Adrenal gland (tissue), 19 donors: Measurements from ENCODE around the gene GTF3A. TPM values are rescaled to one million over a fixed set of nuclear protein-coding genes. Genes with fewer than 3 reads are reported as not detected.
A peak's percentile ranks its signal among the peaks of the same experiment; 100 is the strongest.

Source experiments
- DNase-seq, 7 donors: peaks; one replicate each; pipeline ENCODE4 v3.0.0-alpha.2; 2019 to 2020
- H3K27ac ChIP-seq, 5 donors: fragments of 200-600 bp; sonication (generic) in 4 of 5; 1 replicate in 3 of 5; 2 replicates in 2 of 5; pipeline versions ENCODE4 v1.5.1 to v1.8.0; 2016 to 2020; ENCODE audit warnings: mild to moderate bottlenecking in 1 of 5
- H3K27me3 ChIP-seq: fragments of 200-600 bp; 2 replicates; pipeline ENCODE4 v1.8.0; 2021
- H3K36me3 ChIP-seq, 2 donors: fragments of 200-600 bp; replicated peaks in 1 of 2; 1 replicate in 1 of 2; 2 replicates in 1 of 2; pipeline versions ENCODE4 v1.5.1 to v1.8.0; 2018 to 2022
- H3K4me1 ChIP-seq, 2 donors: fragments of 200-600 bp; replicated peaks in 1 of 2; 1 replicate in 1 of 2; 2 replicates in 1 of 2; pipeline versions ENCODE4 v1.5.1 to v1.8.0; 2018 to 2021
- H3K4me3 ChIP-seq, 4 donors: fragments of 200-600 bp; sonication (generic) in 3 of 4; one replicate each; pipeline ENCODE4 v1.5.1; 2016 to 2018
- H3K9me3 ChIP-seq, 3 donors: fragments of 200-600 bp; sonication (generic) in 1 of 3; replicated peaks in 1 of 3; 1 replicate in 2 of 3; 2 replicates in 1 of 3; pipeline versions ENCODE4 v1.5.1 to v1.8.0; 2016 to 2021
- POLR2A ChIP-seq, 2 donors: fragments of 450-650 bp; IDR thresholded peaks; one replicate each; pipeline ENCODE4 v1.6.1; 2017; ENCODE audit warnings: antibody characterized with exemption in 2 of 2, mild to moderate bottlenecking in 2 of 2, moderate library complexity in 1 of 2
- WGBS, 4 donors: extraction: QIAGEN DNeasy Blood & Tissue Kit in 2 of 4; methylation state at CpG; one replicate each; pipeline versions ENCODE4 v1.1.5 to v1.1.7; 2013 to 2017; 5-methylcytosine and 5-hydroxymethylcytosine counted together
- intact Hi-C, 2 donors: fragments of 100-400 bp; cut with DNase I; formaldehyde crosslinking; loops; one replicate each; pipeline versions ENCODE4 v1.14.1 to v1.15.0; 2022 to 2023
- long read RNA-seq, 10 donors: library from polyadenylated mRNA in 3 of 10; unstranded in 2 of 10; stranded (forward) in 1 of 10; transcript quantifications; one replicate each; pipeline ENCODE4 v2.0.0 and lab custom pipeline, GENCODE V29; 2021 to 2026
- polyA plus RNA-seq, 3 donors: library from polyadenylated mRNA; stranded (reverse); fragments of 200-250 nt in 2 of 3; fragments of 350-450 nt in 1 of 3; fragmentation: Illumina TruSeq in 1 of 3; extraction: RNeasy Lipid Tissue Mini Kit (QIAGEN cat#74804) in 1 of 3; gene quantifications; one replicate each; pipeline ENCODE4 v1.2.3, GENCODE V29; 2013 to 2014
- total RNA-seq, 9 donors: library from RNA; depleted of rRNA in 4 of 9; stranded (reverse); fragments of >200 nt in 4 of 9; fragments of 120-200 nt in 1 of 9; fragmentation: NEBNext Ultra II Directional in 1 of 9; extraction: Animal tissue kit (Norgen Biotek cat#: 25700) in 1 of 9; gene quantifications; one replicate each; pipeline versions ENCODE4 v1.1.0 to v1.2.4, GENCODE V29; 2013 to 2023
- TF ChIP-seq, protein P1 (sequence below), 6 experiments: fragments of 450-650 bp in 4 of 6; fragments of 200-600 bp in 2 of 6; sonication (generic) in 1 of 6; IDR thresholded peaks; 1 replicate in 5 of 6; 2 replicates in 1 of 6; pipeline versions ENCODE4 v1.5.1 to v1.8.0; 2016 to 2021; ENCODE audit warnings: antibody characterized with exemption in 6 of 6, mild to moderate bottlenecking in 2 of 6, moderate library complexity in 1 of 6
- donor health status: healthy with polysubstance abuse.
- donor health status: Bipolar disorder and iron deficiency.
- donor health status: DM: yes; HTN: yes; CAD: no.
- donor health status: DM: no; HTN: no; CAD: no.
- donor health status: DM: no; HTN: no; CAD: no.
- donor health status: DM: yes; HTN: yes; CAD: no.

The GTF3A gene
- total RNA-seq (100 to 1,000 TPM in 3 of 9 donors, 10 to 100 TPM in 6; 55.2 to 265 (median 77.0) TPM), polyA plus RNA-seq (100 to 1,000 TPM; 153 to 239 (median 168) TPM)
- long read RNA-seq, donor 1, transcript GTF3A-201 (9 exons, 1,383 nt): major isoform, 27 of 230 reads
- long read RNA-seq, donor 1, partial matches to known transcripts: 156 of 230 reads
- long read RNA-seq, donor 1, other reads (novel, unspliced or antisense): 44 of 230 reads
- long read RNA-seq, donor 2, transcript GTF3A-201 (9 exons, 1,383 nt): major isoform, 10 of 12 reads
- long read RNA-seq, donor 2, partial matches to known transcripts: 0 of 12 reads
- long read RNA-seq, donor 2, other reads (novel, unspliced or antisense): 0 of 12 reads
- long read RNA-seq, donor 3, transcript GTF3A-201 (9 exons, 1,383 nt): major isoform, 18 of 181 reads
- long read RNA-seq, donor 3, partial matches to known transcripts: 109 of 181 reads
- long read RNA-seq, donor 3, other reads (novel, unspliced or antisense): 50 of 181 reads
- long read RNA-seq, donor 4, transcript GTF3A-201 (9 exons, 1,383 nt): major isoform, 61 of 87 reads
- long read RNA-seq, donor 4, partial matches to known transcripts: 11 of 87 reads
- long read RNA-seq, donor 4, other reads (novel, unspliced or antisense): 10 of 87 reads
- long read RNA-seq, donor 5, transcript GTF3A-201 (9 exons, 1,383 nt): major isoform, 75 of 92 reads
- long read RNA-seq, donor 5, partial matches to known transcripts: 1 of 92 reads
- long read RNA-seq, donor 5, other reads (novel, unspliced or antisense): 15 of 92 reads
- long read RNA-seq, donor 6, transcript GTF3A-201 (9 exons, 1,383 nt): major isoform, 48 of 63 reads
- long read RNA-seq, donor 6, partial matches to known transcripts: 6 of 63 reads
- long read RNA-seq, donor 6, other reads (novel, unspliced or antisense): 6 of 63 reads
- long read RNA-seq, donor 7, transcript GTF3A-207 (3 exons, 829 nt): minor isoform, 5 of 30 reads
- long read RNA-seq, donor 7, transcript GTF3A-201 (9 exons, 1,383 nt): major isoform, 12 of 30 reads
- long read RNA-seq, donor 7, partial matches to known transcripts: 13 of 30 reads
- long read RNA-seq, donor 7, other reads (novel, unspliced or antisense): 0 of 30 reads
- long read RNA-seq, donor 8, transcript GTF3A-201 (9 exons, 1,383 nt): major isoform, 22 of 171 reads
- long read RNA-seq, donor 8, partial matches to known transcripts: 134 of 171 reads
- long read RNA-seq, donor 8, other reads (novel, unspliced or antisense): 13 of 171 reads
- long read RNA-seq, donor 9, transcript GTF3A-201 (9 exons, 1,383 nt): major isoform, 16 of 24 reads
- long read RNA-seq, donor 9, partial matches to known transcripts: 7 of 24 reads
- long read RNA-seq, donor 9, other reads (novel, unspliced or antisense): 0 of 24 reads
- long read RNA-seq, donor 10, transcript GTF3A-201 (9 exons, 1,383 nt): major isoform, 14 of 94 reads
- long read RNA-seq, donor 10, partial matches to known transcripts: 56 of 94 reads
- long read RNA-seq, donor 10, other reads (novel, unspliced or antisense): 23 of 94 reads

DNA sequence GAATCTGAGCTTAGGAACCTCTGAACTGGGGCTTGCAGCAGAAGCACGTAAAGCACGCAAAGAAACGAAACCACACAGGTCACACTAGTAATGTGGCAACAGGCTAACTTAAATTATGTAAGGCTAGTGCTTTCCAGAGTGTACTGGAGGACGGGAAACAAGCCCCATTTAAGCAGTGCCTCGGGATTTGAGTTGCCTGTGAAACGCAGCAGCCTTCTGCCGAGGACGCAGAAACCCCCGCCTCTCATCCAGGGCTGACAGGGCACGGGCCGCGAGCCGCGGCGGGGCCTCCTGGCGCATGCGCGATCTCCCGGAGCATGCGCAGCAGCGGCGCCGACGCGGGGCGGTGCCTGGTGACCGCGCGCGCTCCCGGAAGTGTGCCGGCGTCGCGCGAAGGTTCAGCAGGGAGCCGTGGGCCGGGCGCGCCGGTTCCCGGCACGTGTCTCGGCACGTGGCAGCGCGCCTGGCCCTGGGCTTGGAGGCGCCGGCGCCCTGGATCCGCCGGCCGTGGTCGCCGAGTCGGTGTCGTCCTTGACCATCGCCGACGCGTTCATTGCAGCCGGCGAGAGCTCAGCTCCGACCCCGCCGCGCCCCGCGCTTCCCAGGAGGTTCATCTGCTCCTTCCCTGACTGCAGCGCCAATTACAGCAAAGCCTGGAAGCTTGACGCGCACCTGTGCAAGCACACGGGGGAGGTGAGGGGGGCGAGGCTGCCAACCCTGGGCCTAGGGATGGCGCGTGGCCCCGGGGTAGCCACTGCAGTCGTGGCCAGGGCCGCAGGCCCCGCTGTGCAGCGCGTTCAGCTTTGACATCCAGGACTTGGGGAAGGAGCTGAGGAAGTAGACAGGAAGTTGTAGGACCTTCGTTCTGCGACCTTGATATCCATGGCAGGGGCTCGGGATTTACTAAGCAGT lies at the start of gene GTF3A:
GTF3A (plus strand) TSS at position 374 of the 912 bp plus-strand sequence.
- WGBS, 4 donors: 1 to 3% (median 2%) methylated on average over 16 to 85 of the region's 85 CpGs
- intact Hi-C loops: no loop called here
- peak; percentile 79 to 90 (median 86) for DNase-seq
- peaks cover 28 to 32% of the 10 kb centered on the region in 2 donors for H3K4me1 ChIP-seq
- peaks cover 0 to 18% of the 10 kb centered on the region in 2 donors for H3K36me3 ChIP-seq
- peak; percentile 68 to 92 for TF ChIP-seq POLR2A (IDR thresholded peaks at IDR 0.05)
- TF ChIP-seq, protein P1, sequence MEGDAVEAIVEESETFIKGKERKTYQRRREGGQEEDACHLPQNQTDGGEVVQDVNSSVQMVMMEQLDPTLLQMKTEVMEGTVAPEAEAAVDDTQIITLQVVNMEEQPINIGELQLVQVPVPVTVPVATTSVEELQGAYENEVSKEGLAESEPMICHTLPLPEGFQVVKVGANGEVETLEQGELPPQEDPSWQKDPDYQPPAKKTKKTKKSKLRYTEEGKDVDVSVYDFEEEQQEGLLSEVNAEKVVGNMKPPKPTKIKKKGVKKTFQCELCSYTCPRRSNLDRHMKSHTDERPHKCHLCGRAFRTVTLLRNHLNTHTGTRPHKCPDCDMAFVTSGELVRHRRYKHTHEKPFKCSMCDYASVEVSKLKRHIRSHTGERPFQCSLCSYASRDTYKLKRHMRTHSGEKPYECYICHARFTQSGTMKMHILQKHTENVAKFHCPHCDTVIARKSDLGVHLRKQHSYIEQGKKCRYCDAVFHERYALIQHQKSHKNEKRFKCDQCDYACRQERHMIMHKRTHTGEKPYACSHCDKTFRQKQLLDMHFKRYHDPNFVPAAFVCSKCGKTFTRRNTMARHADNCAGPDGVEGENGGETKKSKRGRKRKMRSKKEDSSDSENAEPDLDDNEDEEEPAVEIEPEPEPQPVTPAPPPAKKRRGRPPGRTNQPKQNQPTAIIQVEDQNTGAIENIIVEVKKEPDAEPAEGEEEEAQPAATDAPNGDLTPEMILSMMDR (IDR thresholded peaks at IDR 0.05): no peak
- peak within 1 kb of the TSS in 2 of 4 donors; percentile 46 to 80 for H3K4me3 ChIP-seq
- no peaks in the 10 kb centered on the region for H3K27me3 ChIP-seq
- no peaks in the 10 kb centered on the region for H3K9me3 ChIP-seq
- H3K27ac ChIP-seq: peak within 1 kb of the TSS; percentile 55 to 96 (median 92)

DNA sequence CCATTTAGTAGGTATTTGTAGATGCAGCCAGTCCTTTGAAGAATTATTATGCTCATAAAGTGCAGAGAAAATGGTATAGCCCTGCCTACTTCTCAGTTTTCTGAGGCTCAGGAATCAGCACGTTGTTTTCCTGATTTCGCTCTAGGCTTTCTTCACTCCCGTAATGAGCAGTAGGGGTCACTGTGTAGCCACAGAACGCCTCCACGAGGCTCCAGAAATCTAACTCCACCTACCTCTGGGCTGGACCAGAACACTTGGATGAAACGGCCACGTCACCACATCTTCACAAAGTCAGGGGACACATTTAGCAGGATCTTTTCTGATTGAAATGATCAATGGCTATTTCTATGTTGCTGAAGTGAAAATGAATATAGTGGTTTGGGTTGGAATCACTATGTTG lies 49.8 kb upstream of the GTF3A start:
- 0 to 2% (median 1%) methylated on average over 7 of the region's 7 CpGs for WGBS, 4 donors
- intact Hi-C loops: loop anchor here (5.0 to 10.0 kb wide), 3 partner anchors 160 to 613 kb away; partner anchors contain the start of gene URAD (in 1 of the 2)
- Histone ChIP-seq H3K9me3 (no peaks in the 10 kb centered on the region), H3K4me1 (no peaks in the 10 kb centered on the region), H3K4me3 (no peak overlapping the region), H3K27me3 (peaks cover 25% of the 10 kb centered on the region), H3K36me3 (no peaks in the 10 kb centered on the region), H3K27ac (no peak overlapping the region)
- DNase-seq: peak; percentile 47 to 86 (median 69)
- TF ChIP-seq, protein P1 (IDR thresholded peaks at IDR 0.05): peak; percentile 44 to 70 (median 62)
- TF ChIP-seq POLR2A (IDR thresholded peaks at IDR 0.05): no peak

DNA sequence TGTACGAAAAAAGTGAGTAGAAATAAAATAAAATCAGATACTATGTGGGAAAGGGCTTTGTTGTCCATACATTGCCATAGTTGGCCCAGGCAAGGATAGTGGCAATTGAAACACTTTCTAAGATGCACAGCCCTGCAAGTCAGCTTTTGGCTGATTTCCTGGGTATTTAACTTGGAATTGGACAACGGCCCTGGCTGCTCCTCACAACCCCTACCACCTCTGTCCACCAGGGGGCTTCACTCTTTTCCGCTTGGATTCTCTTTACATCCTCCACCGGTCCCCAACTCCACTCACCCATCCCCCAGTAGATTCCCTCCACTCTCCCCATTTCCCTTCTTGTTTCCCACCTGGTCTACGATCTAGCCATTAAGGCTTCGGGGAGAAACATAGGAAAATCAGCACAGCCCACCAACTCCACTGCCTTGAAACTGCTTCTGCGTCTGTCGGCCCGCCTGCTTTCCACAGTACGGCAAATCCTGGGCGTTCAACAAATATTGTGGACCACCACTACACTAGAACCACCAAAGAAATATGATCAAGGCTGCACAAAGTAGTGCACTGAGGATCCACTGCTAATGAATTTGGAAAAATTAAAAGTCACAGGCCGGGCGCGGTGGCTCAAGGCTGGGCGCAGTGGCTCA lies 48.6 kb upstream of the GTF3A start:
- no peak for TF ChIP-seq POLR2A (IDR thresholded peaks at IDR 0.05)
- TF ChIP-seq, protein P1 (IDR thresholded peaks at IDR 0.05): peak; percentile 40 to 75 (median 72)
- Histone ChIP-seq H3K4me1 (no peaks in the 10 kb centered on the region), H3K36me3 (no peaks in the 10 kb centered on the region), H3K27ac (no peak overlapping the region), H3K4me3 (no peak overlapping the region), H3K27me3 (peaks cover 25% of the 10 kb centered on the region), H3K9me3 (no peaks in the 10 kb centered on the region)
- peak; percentile 51 to 84 (median 62) for DNase-seq
- intact Hi-C loops: loop anchor here in 1 of 2 donors (5.0 to 10.0 kb wide), 2 partner anchors 159 to 451 kb away; no protein-coding TSS in a partner anchor
- WGBS, 4 donors: 61 to 64% (median 63%) methylated on average over 15 of the region's 15 CpGs
